ENCODE measurements around the gene CACNA1I. TPM values are rescaled to one million over a fixed set of nuclear protein-coding genes. Genes with fewer than 3 reads are reported as not detected.
A peak's percentile ranks its signal among the peaks of the same experiment; 100 is the strongest.
"Not testable (repeated sequence)": the region's sequence is repeated elsewhere in the genome, so short reads cannot be mapped to it uniquely, and the experiment has no call there.

Gene CACNA1I
- total RNA-seq, 1 donor from 2014 or later, result 0.11 TPM

DNA sequence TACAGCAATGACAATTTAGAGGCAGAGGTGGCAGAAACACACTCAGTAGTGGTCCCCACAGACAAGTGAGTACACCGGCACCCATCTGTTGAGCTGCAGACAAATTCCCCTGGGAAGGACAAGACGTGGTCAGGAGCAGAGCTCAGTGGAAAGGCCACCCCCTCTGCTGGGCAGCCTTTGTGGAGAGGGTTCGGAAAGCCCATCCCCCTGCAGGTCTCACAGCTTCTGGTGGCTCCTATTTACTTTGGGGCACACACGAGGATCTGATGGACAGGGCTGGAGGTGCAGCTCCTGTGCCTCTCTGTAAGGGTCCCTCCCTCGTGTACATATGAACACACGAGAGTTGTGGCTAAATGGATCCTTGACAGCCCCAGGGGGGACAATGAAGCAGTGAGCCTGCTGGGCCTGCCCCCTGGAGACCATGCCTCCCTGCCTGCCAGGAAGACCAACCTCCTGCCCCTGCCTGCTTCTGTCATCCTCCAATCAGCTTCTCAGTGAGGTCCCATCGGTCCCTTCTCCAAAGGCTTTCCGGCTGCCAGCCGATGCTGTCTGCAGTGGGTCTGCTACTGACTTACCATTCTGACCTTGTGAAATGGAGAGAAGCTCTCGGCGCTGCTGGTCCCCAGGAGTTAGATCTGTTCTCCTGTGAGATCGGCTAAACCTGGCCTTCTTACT, 161.5 kb downstream of the CACNA1I start:
- no peaks in the 10 kb centered on the region for H3K36me3 Mint-ChIP-seq

DNA sequence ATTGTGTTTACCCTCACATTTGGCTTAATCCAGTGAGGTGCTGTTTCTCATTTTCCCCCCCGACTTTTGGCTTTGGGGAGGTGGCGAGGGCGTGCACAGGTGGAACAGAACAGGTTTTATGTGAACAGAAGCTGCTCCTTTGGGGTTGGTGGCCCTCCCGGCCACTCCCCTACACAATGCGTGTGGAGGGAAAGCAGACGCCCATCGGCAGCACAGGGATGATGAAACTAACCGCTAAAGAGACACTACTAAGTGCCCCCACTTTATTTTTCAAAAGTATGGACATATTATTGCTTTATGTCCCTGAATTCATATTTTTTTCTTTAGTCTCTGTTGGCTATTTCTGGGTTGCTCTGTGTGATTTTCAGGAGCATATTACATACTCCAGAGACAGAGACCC, 162.1 kb downstream of the CACNA1I start:
- no peaks in the 10 kb centered on the region for H3F3A ChIP-seq (ENCODE audit: low read depth)
- Mint-ChIP-seq H3K36me3 (no peaks in the 10 kb centered on the region), H3K27me3 (ENCODE audit: insufficient read depth, low read depth) (peaks cover 2% of the 10 kb centered on the region), H3K4me3 (no peak overlapping the region), H3K27ac (peak overlapping the region; percentile 73), H3K4me1 (peaks cover 8% of the 10 kb centered on the region), H3K9me3 (no peaks in the 10 kb centered on the region)
- no peak overlapping the region for H3K4me2 ChIP-seq
- no peaks in the 10 kb centered on the region for H3K79me2 ChIP-seq (ENCODE audit: low read depth)
- no peak for DNase-seq (ENCODE audit: low spot score)
- H3K27me3 ChIP-seq, result no peaks in the 10 kb centered on the region
- H3K9ac ChIP-seq, result no peak overlapping the region
- H3K27ac ChIP-seq, result no peak overlapping the region
- no peak overlapping the region for H3K4me3 ChIP-seq
- no peaks in the 10 kb centered on the region for H3K36me3 ChIP-seq
- TF ChIP-seq, protein P1, sequence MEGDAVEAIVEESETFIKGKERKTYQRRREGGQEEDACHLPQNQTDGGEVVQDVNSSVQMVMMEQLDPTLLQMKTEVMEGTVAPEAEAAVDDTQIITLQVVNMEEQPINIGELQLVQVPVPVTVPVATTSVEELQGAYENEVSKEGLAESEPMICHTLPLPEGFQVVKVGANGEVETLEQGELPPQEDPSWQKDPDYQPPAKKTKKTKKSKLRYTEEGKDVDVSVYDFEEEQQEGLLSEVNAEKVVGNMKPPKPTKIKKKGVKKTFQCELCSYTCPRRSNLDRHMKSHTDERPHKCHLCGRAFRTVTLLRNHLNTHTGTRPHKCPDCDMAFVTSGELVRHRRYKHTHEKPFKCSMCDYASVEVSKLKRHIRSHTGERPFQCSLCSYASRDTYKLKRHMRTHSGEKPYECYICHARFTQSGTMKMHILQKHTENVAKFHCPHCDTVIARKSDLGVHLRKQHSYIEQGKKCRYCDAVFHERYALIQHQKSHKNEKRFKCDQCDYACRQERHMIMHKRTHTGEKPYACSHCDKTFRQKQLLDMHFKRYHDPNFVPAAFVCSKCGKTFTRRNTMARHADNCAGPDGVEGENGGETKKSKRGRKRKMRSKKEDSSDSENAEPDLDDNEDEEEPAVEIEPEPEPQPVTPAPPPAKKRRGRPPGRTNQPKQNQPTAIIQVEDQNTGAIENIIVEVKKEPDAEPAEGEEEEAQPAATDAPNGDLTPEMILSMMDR (IDR thresholded peaks at IDR 0.05), result no peak
- TF ChIP-seq EZH2phosphoT487 (IDR thresholded peaks at IDR 0.05) (no peak), EZH2 (IDR thresholded peaks at IDR 0.05) (no peak)
- peaks cover 9% of the 10 kb centered on the region for H3K4me1 ChIP-seq
- H4K20me1 ChIP-seq (ENCODE audit: low read depth), result no peaks in the 10 kb centered on the region
- no peaks in the 10 kb centered on the region for H3K9me3 ChIP-seq (ENCODE audit: low read depth)
- H2AFZ ChIP-seq (replicated peaks), result no peak overlapping the region

More for the DNA sequence above, 161.5 kb downstream of the CACNA1I start:
- no peaks in the 10 kb centered on the region for H3K36me3 ChIP-seq
- peaks cover 2% of the 10 kb centered on the region for H3K27me3 Mint-ChIP-seq (ENCODE audit: insufficient read depth, low read depth)
- H3K9ac ChIP-seq, result no peak overlapping the region
- no peak overlapping the region for H2AFZ ChIP-seq (replicated peaks)
- no peak overlapping the region for H3K4me3 Mint-ChIP-seq
- no peak overlapping the region for H3K27ac ChIP-seq
- peaks cover 5% of the 10 kb centered on the region for H3K27me3 ChIP-seq
- H3K4me3 ChIP-seq, result no peak overlapping the region
- H3K4me2 ChIP-seq, result no peak overlapping the region
- peaks cover 9% of the 10 kb centered on the region for H3K4me1 ChIP-seq
- no peaks in the 10 kb centered on the region for H3K9me3 ChIP-seq (ENCODE audit: low read depth)
- TF ChIP-seq EZH2 (IDR thresholded peaks at IDR 0.05) (no peak), EZH2phosphoT487 (IDR thresholded peaks at IDR 0.05) (no peak)
- TF ChIP-seq, protein P1 (IDR thresholded peaks at IDR 0.05), result no peak
- no peaks in the 10 kb centered on the region for H3F3A ChIP-seq (ENCODE audit: low read depth)
- H4K20me1 ChIP-seq (ENCODE audit: low read depth), result no peaks in the 10 kb centered on the region
- peak overlapping the region; percentile 73 for H3K27ac Mint-ChIP-seq
- no peaks in the 10 kb centered on the region for H3K79me2 ChIP-seq (ENCODE audit: low read depth)
- peaks cover 3% of the 10 kb centered on the region for H3K4me1 Mint-ChIP-seq
- no peak for DNase-seq (ENCODE audit: low spot score)
- no peaks in the 10 kb centered on the region for H3K9me3 Mint-ChIP-seq

DNA sequence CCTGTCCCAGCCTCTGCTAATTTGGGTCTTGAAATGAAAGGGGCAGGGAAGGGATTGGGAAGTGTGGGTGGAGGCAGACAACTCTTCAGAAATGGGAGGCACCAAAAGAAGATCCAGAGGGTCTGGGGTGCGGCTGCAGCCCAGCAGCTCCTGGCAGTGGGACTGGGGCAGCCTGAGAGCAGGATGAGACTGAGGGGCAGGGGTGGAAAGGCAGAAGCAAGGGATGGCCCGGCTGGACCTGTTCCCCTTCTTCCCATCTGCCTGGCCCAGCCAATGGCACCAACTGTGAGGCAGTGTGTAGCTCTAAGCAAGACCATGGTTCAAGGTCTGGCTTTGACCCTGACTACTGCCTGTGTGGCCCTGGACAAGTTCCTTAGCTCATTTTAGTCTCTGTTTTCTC, 162.6 kb downstream of the CACNA1I start:
- Mint-ChIP-seq H3K27ac (no peak overlapping the region), H3K4me3 (no peak overlapping the region), H3K27me3 (ENCODE audit: insufficient read depth, low read depth) (peaks cover 2% of the 10 kb centered on the region), H3K36me3 (no peaks in the 10 kb centered on the region), H3K9me3 (no peaks in the 10 kb centered on the region), H3K4me1 (peaks cover 13% of the 10 kb centered on the region)
- Histone ChIP-seq H3K27ac (no peak overlapping the region), H3K36me3 (no peaks in the 10 kb centered on the region), H3K4me1 (peaks cover 9% of the 10 kb centered on the region), H3K27me3 (no peaks in the 10 kb centered on the region), H2AFZ (replicated peaks) (no peak overlapping the region), H3K9ac (no peak overlapping the region), H3K9me3 (ENCODE audit: low read depth) (no peaks in the 10 kb centered on the region), H3K4me2 (no peak overlapping the region), H3K79me2 (ENCODE audit: low read depth) (no peaks in the 10 kb centered on the region), H4K20me1 (ENCODE audit: low read depth) (no peaks in the 10 kb centered on the region), H3K4me3 (no peak overlapping the region), H3F3A (ENCODE audit: low read depth) (no peaks in the 10 kb centered on the region)
- no peak for DNase-seq (ENCODE audit: low spot score)
- TF ChIP-seq, protein P1 (IDR thresholded peaks at IDR 0.05), result no peak
- TF ChIP-seq EZH2 (IDR thresholded peaks at IDR 0.05) (no peak), EZH2phosphoT487 (IDR thresholded peaks at IDR 0.05) (no peak)

DNA sequence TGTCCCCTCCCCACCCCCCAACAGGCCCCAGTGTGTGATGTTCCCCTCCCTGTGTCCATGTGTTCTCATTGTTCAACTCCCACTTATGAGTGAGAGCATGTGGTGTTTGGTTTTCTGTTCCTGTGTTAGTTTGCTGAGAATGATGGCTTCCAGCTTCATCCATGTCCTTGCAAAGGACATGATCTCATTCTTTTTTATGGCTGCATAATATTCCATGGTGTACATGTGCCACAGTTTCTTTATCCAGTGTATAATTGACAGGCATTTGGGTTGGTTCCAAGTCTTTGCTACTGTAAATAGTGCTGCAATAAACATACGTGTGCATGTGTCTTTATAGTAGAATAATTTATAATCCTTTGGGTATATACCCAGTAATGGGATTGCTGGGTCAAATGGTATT, 163.5 kb downstream of the CACNA1I start:
- H3K9me3 ChIP-seq (ENCODE audit: low read depth); H3K36me3 Mint-ChIP-seq; H3K4me2 ChIP-seq; H3K4me3 Mint-ChIP-seq; H3K4me3 ChIP-seq; H3K36me3 ChIP-seq; H3K4me1 ChIP-seq; H3K79me2 ChIP-seq (ENCODE audit: low read depth); H2AFZ ChIP-seq (replicated peaks); H3F3A ChIP-seq (ENCODE audit: low read depth); H3K27ac Mint-ChIP-seq; H3K9ac ChIP-seq; DNase-seq (ENCODE audit: low spot score); H3K27ac ChIP-seq; H4K20me1 ChIP-seq (ENCODE audit: low read depth); H3K27me3 Mint-ChIP-seq (ENCODE audit: insufficient read depth, low read depth); H3K9me3 Mint-ChIP-seq; H3K27me3 ChIP-seq: not testable (repeated sequence)
- peaks cover 14% of the 10 kb centered on the region for H3K4me1 Mint-ChIP-seq
